OCI-LY7 (cell line): Measurements from ENCODE around the gene PANK4. TPM values are rescaled to one million over a fixed set of nuclear protein-coding genes. Genes with fewer than 3 reads are reported as not detected.

ENCODE experiments used
- BruUV-seq: library from RNA; stranded (reverse); fragments of 400-500 nt; replicated peaks from 2 replicates; lab custom pipeline; 2021; lab: Mats Ljungman, UMichigan
- CTCF ChIA-PET: fragments of 300-600 bp; sonication (Branson Sonifier 250); formaldehyde crosslinking; loops from one replicate; lab custom pipeline; 2022; ENCODE audit warnings: antibody characterized with exemption; ENCODE audit not compliant: unreplicated experiment; lab: Charles Lee
- POLR2A ChIA-PET: fragments of 300-600 bp; sonication (Branson Sonifier 250); formaldehyde crosslinking; loops from one replicate; lab custom pipeline; 2022; ENCODE audit warnings: antibody characterized with exemption; lab: Charles Lee
- DNase-seq: peaks from one replicate; pipeline ENCODE4 v3.0.0-alpha.2; 2015; ENCODE audit warnings: low spot score
- H2AFZ ChIP-seq: fragments of 200-600 bp; sonication (generic), shearing (Covaris generic); 2 replicates; pipeline ENCODE4 v1.6.1; 2014; ENCODE audit warnings: mild to moderate bottlenecking, antibody characterized with exemption, low read length, moderate library complexity
- H3K27ac ChIP-seq: fragments of 200-600 bp; sonication (generic); 2 replicates; pipeline ENCODE4 v1.5.1; 2014; ENCODE audit warnings: mixed run types, low read depth, mild to moderate bottlenecking, moderate library complexity, low read length, inconsistent platforms; ENCODE audit not compliant: poor library complexity, severe bottlenecking
- H3K36me3 ChIP-seq: fragments of 200-600 bp; sonication (generic); 2 replicates; pipeline ENCODE4 v1.6.1; 2014; ENCODE audit warnings: mild to moderate bottlenecking, antibody characterized with exemption, low read length, moderate library complexity, mixed read lengths; ENCODE audit not compliant: insufficient read depth
- H3K4me1 ChIP-seq: fragments of 200-600 bp; sonication (generic); 2 replicates; pipeline ENCODE4 v1.5.1; 2014; ENCODE audit warnings: mild to moderate bottlenecking, low read length; ENCODE audit not compliant: insufficient read depth, poor library complexity, severe bottlenecking
- H3K4me2 ChIP-seq: fragments of 200-600 bp; sonication (generic); 2 replicates; pipeline ENCODE4 v1.6.1; 2014; ENCODE audit warnings: mild to moderate bottlenecking, low read length
- H3K4me3 ChIP-seq: fragments of 200-600 bp; sonication (generic); 2 replicates; pipeline ENCODE4 v1.5.1; 2014; ENCODE audit warnings: mild to moderate bottlenecking, low read depth, low read length; ENCODE audit not compliant: poor library complexity, severe bottlenecking
- H3K79me2 ChIP-seq: fragments of 200-600 bp; sonication (generic); 2 replicates; pipeline ENCODE4 v1.6.1; 2016; ENCODE audit warnings: low read depth, mild to moderate bottlenecking, low read length, moderate library complexity, mixed read lengths; ENCODE audit not compliant: insufficient read depth
- H3K9me2 ChIP-seq: fragments of 200-600 bp; sonication (generic); 2 replicates; pipeline ENCODE4 v1.6.1; 2016; ENCODE audit warnings: mild to moderate bottlenecking, low read length, mixed read lengths; ENCODE audit not compliant: insufficient read depth
- H3K9me3 ChIP-seq: fragments of 200-600 bp; sonication (generic); 2 replicates; pipeline ENCODE4 v1.6.1; 2014; ENCODE audit warnings: mild to moderate bottlenecking, mixed run types, low read length, mixed read lengths
- H4K20me1 ChIP-seq: fragments of 200-600 bp; sonication (generic); 2 replicates; pipeline ENCODE4 v1.6.1; 2014; ENCODE audit warnings: mild to moderate bottlenecking, antibody characterized with exemption, low read length, moderate library complexity, mixed read lengths; ENCODE audit not compliant: insufficient read depth
- CTCF ChIP-seq: fragments of 200-600 bp; sonication (generic); conservative IDR thresholded peaks from 2 replicates; pipeline ENCODE4 v1.5.1; 2014; ENCODE audit warnings: mild to moderate bottlenecking, antibody characterized with exemption, low read length, moderate library complexity, mixed read lengths
- EZH2phosphoT487 ChIP-seq: fragments of 200-600 bp; sonication (generic); IDR thresholded peaks from 2 replicates; pipeline ENCODE4 v1.6.1; 2018; ENCODE audit warnings: low read depth, borderline replicate concordance, mild to moderate bottlenecking, mixed run types, antibody characterized with exemption, low read length, moderate library complexity, mixed read lengths
- intact Hi-C: fragments of 100-400 bp; cut with micrococcal nuclease; formaldehyde crosslinking; loops from one replicate; pipeline ENCODE4 v1.10.0; 2022; ENCODE audit not compliant: unreplicated experiment
- total RNA-seq, 2 experiments: library from RNA; depleted of rRNA in 1 of 2; stranded (reverse); fragments of >200 nt in 1 of 2; shearing (Covaris generic) in 1 of 2; gene quantifications; 2 replicates each; pipeline ENCODE4 v1.2.3, GENCODE V29; 2014 to 2022

The PANK4 gene
- total RNA-seq, 2 experiments from 2014 or later: 49.1 to 55.9 TPM

- ChIA-PET CTCF (no interaction called here), POLR2A (no interaction called here)
- Histone ChIP-seq H3K4me1 (no peaks in the 10 kb centered on the region), H3K79me2 (no peaks in the 10 kb centered on the region), H3K27ac (no peak overlapping the region), H2AFZ (no peak overlapping the region), H3K4me2 (no peak overlapping the region), H3K9me3 (no peaks in the 10 kb centered on the region), H4K20me1 (no peaks in the 10 kb centered on the region; the same call in 1 of the 2 replicates), H3K36me3 (no peaks in the 10 kb centered on the region), H3K4me3 (no peak overlapping the region), H3K9me2 (no peaks in the 10 kb centered on the region)
- TF ChIP-seq CTCF: no peak
- TF ChIP-seq EZH2phosphoT487: no peak
- no peak for DNase-seq
- intact Hi-C loops: no loop called here
- no TSS peak for BruUV-seq
These were observed 46.0 kb downstream of the PANK4 start for GRCh38 chr1:2480236-2480985.

GRCh38 chr1:2479618-2480017, 46.8 kb downstream of the PANK4 start:
- no peak overlapping the region for H3K4me3 ChIP-seq
- no peak overlapping the region for H2AFZ ChIP-seq
- no peaks in the 10 kb centered on the region for H3K79me2 ChIP-seq
- no peak overlapping the region for H3K27ac ChIP-seq
- no peaks in the 10 kb centered on the region for H3K9me3 ChIP-seq
- DNase-seq: no peak
- ChIA-PET POLR2A (no interaction called here), CTCF (no interaction called here)
- BruUV-seq: no TSS peak
- no peak overlapping the region for H3K4me2 ChIP-seq
- H3K9me2 ChIP-seq: no peaks in the 10 kb centered on the region
- TF ChIP-seq CTCF (no peak), EZH2phosphoT487 (no peak)
- no peaks in the 10 kb centered on the region; the same call in 1 of the 2 replicates for H4K20me1 ChIP-seq
- no peaks in the 10 kb centered on the region for H3K4me1 ChIP-seq
- H3K36me3 ChIP-seq: no peaks in the 10 kb centered on the region
- intact Hi-C loops: no loop called here

GRCh38 chr1:2479186-2479585, 47.2 kb downstream of the PANK4 start:
- Histone ChIP-seq H3K79me2 (no peaks in the 10 kb centered on the region), H3K27ac (no peak overlapping the region), H3K36me3 (no peaks in the 10 kb centered on the region), H4K20me1 (no peaks in the 10 kb centered on the region; the same call in 1 of the 2 replicates), H3K4me3 (no peak overlapping the region), H3K4me1 (no peaks in the 10 kb centered on the region), H2AFZ (no peak overlapping the region), H3K4me2 (no peak overlapping the region), H3K9me2 (no peaks in the 10 kb centered on the region), H3K9me3 (no peaks in the 10 kb centered on the region)
- BruUV-seq: no TSS peak
- intact Hi-C loops: no loop called here
- TF ChIP-seq EZH2phosphoT487 (no peak), CTCF (no peak)
- CTCF ChIA-PET: no interaction called here
- DNase-seq: no peak
- POLR2A ChIA-PET: no interaction called here
